Ovary (tissue), 9 donors: Measurements from ENCODE around the gene IQGAP2. TPM values are rescaled to one million over a fixed set of nuclear protein-coding genes. Genes with fewer than 3 reads are reported as not detected.
A peak's percentile ranks its signal among the peaks of the same experiment; 100 is the strongest.

ENCODE experiments used
- DNase-seq, 5 donors: peaks; one replicate each; pipeline ENCODE4 v3.0.0-alpha.2; 2019 to 2020
- H3K27ac ChIP-seq, 2 donors: fragments of 200-600 bp; one replicate each; pipeline versions ENCODE4 v1.5.1 to v1.8.0; 2019 to 2022
- H3K27me3 ChIP-seq: fragments of 200-600 bp; one replicate; pipeline ENCODE4 v1.8.0; 2022
- H3K36me3 ChIP-seq: fragments of 200-600 bp; sonication (generic); one replicate; pipeline ENCODE4 v1.5.1; 2019
- H3K4me1 ChIP-seq: one replicate; pipeline ENCODE4 v1.8.1; 2013; ENCODE audit warnings: mild to moderate bottlenecking, moderate library complexity; ENCODE audit not compliant: insufficient read depth
- H3K4me3 ChIP-seq: fragments of 200-600 bp; sonication (generic); one replicate; pipeline ENCODE4 v1.5.1; 2017
- H3K9me3 ChIP-seq, 2 donors: fragments of 200-600 bp in 1 of 2; sonication (generic) in 1 of 2; one replicate each; pipeline versions ENCODE4 v1.5.1 to v1.8.1; 2013 to 2019; ENCODE audit warnings: mild to moderate bottlenecking in 1 of 2, moderate library complexity in 1 of 2
- EP300 ChIP-seq: sonication (generic); formaldehyde crosslinking; IDR thresholded peaks from one replicate; pipeline ENCODE4 v1.6.1; 2017; ENCODE audit warnings: antibody characterized with exemption
- POLR2A ChIP-seq: fragments of 450-650 bp; IDR thresholded peaks from one replicate; pipeline ENCODE4 v1.6.1; 2017; ENCODE audit warnings: antibody characterized with exemption, mild to moderate bottlenecking, moderate library complexity
- WGBS, 3 donors: extraction: QIAGEN DNeasy Blood & Tissue Kit in 1 of 3; methylation state at CpG; one replicate each; pipeline versions ENCODE4 v1.1.5 to v1.1.7; 2013 to 2017; 5-methylcytosine and 5-hydroxymethylcytosine counted together
- intact Hi-C, 4 donors: fragments of 100-400 bp; cut with DNase I; formaldehyde crosslinking; loops; one replicate each; pipeline versions ENCODE4 v1.11.0 to v1.15.1; 2022 to 2023
- polyA plus RNA-seq, 2 donors: library from polyadenylated mRNA; stranded (reverse); fragments of 200-250 nt in 1 of 2; fragments of 350-450 nt in 1 of 2; fragmentation: Illumina TruSeq in 1 of 2; extraction: RNeasy Lipid Tissue Mini Kit (QIAGEN cat#74804) in 1 of 2; gene quantifications; one replicate each; pipeline ENCODE4 v1.2.3, GENCODE V29; 2013 to 2014
- total RNA-seq, 7 donors: library from RNA; depleted of rRNA in 2 of 7; stranded (reverse); fragments of >200 nt in 2 of 7; fragmentation: NEBNext Ultra II Directional in 3 of 7; extraction: Animal tissue kit (Norgen Biotek cat#: 25700) in 3 of 7; gene quantifications; one replicate each; pipeline versions ENCODE4 v1.1.0 to v1.2.4, GENCODE V29; 2016 to 2023
- TF ChIP-seq, protein P1 (sequence below), 3 donors: fragments of 450-650 bp in 2 of 3; fragments of 200-600 bp in 1 of 3; IDR thresholded peaks; one replicate each; pipeline versions ENCODE4 v1.5.1 to v1.8.0; 2016 to 2022; ENCODE audit warnings: antibody characterized with exemption in 3 of 3, mild to moderate bottlenecking in 1 of 3
- donor health status: DM: no; HTN: no; CAD: no; lungs with moderate emphysema.
- donor health status: DM: no; HTN: no; CAD: no.
- donor health status: Bipolar disorder and iron deficiency.
- donor health status: DM: yes; HTN: yes; CAD: no.
- donor health status: DM: no; HTN: no; CAD: no.
- donor health status: DM: yes; HTN: yes; CAD: no.

Gene IQGAP2
- total and polyA plus RNA-seq, 9 donors = 8.6 to 27.6 (median 13.9) TPM

DNA sequence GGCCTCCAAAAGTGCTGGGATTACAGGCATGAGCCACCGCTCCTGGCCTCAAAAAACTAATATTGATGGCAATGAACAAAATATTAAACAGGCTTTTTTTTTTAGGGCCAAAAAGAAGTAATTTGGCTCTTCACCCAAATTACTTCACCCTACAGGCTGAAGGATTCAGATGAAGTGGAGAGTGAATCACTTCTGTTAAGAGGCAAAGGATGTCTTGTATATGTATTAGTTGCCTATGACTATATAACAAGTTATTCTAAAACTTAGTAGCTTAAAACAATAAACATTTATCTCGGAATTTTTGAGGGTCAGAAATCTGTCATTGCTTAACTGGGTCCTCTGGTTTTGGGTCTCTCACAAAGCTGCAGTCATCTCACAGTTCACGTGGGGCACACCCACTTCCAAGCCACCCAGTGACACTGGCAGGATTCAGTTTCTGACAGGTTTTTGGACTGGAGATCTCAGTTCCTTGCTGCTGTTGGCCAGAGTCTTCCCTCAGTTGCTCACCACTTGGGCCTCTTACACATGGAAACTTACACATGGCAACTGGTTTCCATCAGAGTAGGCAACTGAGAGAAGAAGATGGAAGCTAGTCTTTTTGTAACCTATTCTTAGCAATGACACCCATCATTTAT, 66.7 kb downstream of the IQGAP2 start:
- TF ChIP-seq, protein P1, sequence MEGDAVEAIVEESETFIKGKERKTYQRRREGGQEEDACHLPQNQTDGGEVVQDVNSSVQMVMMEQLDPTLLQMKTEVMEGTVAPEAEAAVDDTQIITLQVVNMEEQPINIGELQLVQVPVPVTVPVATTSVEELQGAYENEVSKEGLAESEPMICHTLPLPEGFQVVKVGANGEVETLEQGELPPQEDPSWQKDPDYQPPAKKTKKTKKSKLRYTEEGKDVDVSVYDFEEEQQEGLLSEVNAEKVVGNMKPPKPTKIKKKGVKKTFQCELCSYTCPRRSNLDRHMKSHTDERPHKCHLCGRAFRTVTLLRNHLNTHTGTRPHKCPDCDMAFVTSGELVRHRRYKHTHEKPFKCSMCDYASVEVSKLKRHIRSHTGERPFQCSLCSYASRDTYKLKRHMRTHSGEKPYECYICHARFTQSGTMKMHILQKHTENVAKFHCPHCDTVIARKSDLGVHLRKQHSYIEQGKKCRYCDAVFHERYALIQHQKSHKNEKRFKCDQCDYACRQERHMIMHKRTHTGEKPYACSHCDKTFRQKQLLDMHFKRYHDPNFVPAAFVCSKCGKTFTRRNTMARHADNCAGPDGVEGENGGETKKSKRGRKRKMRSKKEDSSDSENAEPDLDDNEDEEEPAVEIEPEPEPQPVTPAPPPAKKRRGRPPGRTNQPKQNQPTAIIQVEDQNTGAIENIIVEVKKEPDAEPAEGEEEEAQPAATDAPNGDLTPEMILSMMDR (IDR thresholded peaks at IDR 0.05) = no peak
- TF ChIP-seq EP300 (no peak), POLR2A (no peak)
- no peaks in the 10 kb centered on the region for H3K36me3 ChIP-seq
- no peak overlapping the region for H3K4me3 ChIP-seq
- DNase-seq = no peak
- 93 to 94% (median 93%) methylated on average over 3 of the region's 3 CpGs for WGBS, 3 donors
- no peaks in the 10 kb centered on the region for H3K27me3 ChIP-seq
- H3K9me3 ChIP-seq = no peaks in the 10 kb centered on the region
- intact Hi-C loops = no loop called here
- H3K4me1 ChIP-seq = peaks cover 2% of the 10 kb centered on the region
- peak overlapping the region in 1 of 2 donors; percentile 13 for H3K27ac ChIP-seq

DNA sequence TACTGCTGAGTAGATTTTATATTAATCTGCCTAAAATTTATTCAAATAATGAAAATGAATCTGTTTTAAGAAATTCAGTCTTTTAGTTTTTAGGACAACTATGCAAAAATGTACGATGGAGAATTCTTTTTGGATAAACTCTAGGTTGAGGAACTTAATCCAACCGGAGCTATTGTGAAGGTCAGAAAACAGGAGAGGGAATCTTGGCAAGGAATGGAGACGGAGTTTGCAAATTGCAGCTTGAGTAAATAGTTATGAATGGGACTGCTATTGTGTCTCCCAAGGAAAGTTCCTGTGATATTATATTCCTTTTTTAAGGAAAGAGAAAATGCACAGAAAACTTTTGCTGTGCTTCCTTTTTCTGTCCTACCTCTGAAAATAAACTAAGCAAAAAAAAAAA, 67.9 kb downstream of the IQGAP2 start:
- intact Hi-C loops = no loop called here
- Histone ChIP-seq H3K27ac (peak overlapping the region in 1 of 2 donors; percentile 13), H3K4me1 (peaks cover 2% of the 10 kb centered on the region), H3K9me3 (no peaks in the 10 kb centered on the region), H3K27me3 (no peaks in the 10 kb centered on the region), H3K36me3 (no peaks in the 10 kb centered on the region), H3K4me3 (no peak overlapping the region)
- TF ChIP-seq, protein P1 (IDR thresholded peaks at IDR 0.05) = no peak
- no peak for TF ChIP-seq EP300
- TF ChIP-seq POLR2A = no peak
- no peak for DNase-seq
- WGBS, 3 donors = 8 to 16% (median 9%) methylated on average over 3 of the region's 3 CpGs

DNA sequence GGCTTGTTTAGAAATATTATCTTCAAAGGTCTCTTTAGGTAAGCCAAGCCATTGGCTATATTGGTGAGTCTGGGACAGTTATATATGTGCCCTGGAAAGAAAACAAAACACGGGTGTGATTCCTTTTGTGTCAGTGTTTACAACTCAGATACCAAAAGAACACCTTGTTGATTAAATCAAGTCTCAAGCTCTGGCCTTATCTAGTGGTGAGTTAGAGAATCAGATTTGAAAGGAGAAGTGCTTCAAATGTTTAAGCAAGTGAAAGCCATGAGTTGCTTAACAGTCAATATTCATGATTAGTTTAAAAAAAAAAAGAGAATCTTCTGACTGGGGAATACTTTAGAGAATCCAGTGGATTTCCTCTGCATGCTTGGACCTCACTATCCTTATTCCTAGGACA, 68.3 kb downstream of the IQGAP2 start:
- Histone ChIP-seq H3K27me3 (no peaks in the 10 kb centered on the region), H3K9me3 (no peaks in the 10 kb centered on the region), H3K27ac (no peak overlapping the region), H3K36me3 (no peaks in the 10 kb centered on the region), H3K4me3 (no peak overlapping the region), H3K4me1 (peaks cover 2% of the 10 kb centered on the region)
- WGBS, 3 donors = 54 to 63% (median 62%) methylated on average over 1 of the region's 1 CpG
- TF ChIP-seq, protein P1 (IDR thresholded peaks at IDR 0.05) = no peak
- TF ChIP-seq EP300 (no peak), POLR2A (no peak)
- intact Hi-C loops = no loop called here
- DNase-seq = no peak

DNA sequence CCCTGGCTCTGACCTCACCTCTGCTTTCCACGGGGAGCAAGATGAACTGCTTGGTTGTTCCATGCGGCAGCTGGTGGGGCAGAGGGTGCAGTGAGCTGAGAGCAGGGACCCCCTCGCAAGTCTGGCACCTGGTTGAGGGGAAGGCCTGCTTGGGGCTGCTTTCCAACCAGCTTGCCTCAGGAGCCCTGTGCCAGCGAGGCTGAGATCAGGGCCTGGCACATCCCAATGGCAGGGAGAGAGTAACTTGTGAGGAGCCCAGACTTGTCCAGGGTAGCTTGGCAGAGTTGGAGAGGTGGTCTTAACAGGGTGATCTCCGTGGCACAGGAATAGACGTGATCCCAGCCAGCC, 68.9 kb downstream of the IQGAP2 start:
- TF ChIP-seq, protein P1 (IDR thresholded peaks at IDR 0.05) = no peak
- no peak for TF ChIP-seq EP300
- TF ChIP-seq POLR2A = no peak
- intact Hi-C loops = no loop called here
- no peaks in the 10 kb centered on the region for H3K9me3 ChIP-seq
- DNase-seq = no peak
- H3K4me1 ChIP-seq = peaks cover 2% of the 10 kb centered on the region
- no peaks in the 10 kb centered on the region for H3K27me3 ChIP-seq
- H3K4me3 ChIP-seq = no peak overlapping the region
- H3K36me3 ChIP-seq = no peaks in the 10 kb centered on the region
- H3K27ac ChIP-seq = no peak overlapping the region
- WGBS, 3 donors = 83 to 88% (median 85%) methylated on average over 6 of the region's 6 CpGs
